ENCODE measurements around the gene CTIF. TPM values are rescaled to one million over a fixed set of nuclear protein-coding genes. Genes with fewer than 3 reads are reported as not detected.

CTIF gene
- total RNA-seq, 5 donors from 2014 or later (not counting 1 experiment from before 2014, with no cell fraction given) = 3.2 to 6.7 (median 4.7) TPM

DNA sequence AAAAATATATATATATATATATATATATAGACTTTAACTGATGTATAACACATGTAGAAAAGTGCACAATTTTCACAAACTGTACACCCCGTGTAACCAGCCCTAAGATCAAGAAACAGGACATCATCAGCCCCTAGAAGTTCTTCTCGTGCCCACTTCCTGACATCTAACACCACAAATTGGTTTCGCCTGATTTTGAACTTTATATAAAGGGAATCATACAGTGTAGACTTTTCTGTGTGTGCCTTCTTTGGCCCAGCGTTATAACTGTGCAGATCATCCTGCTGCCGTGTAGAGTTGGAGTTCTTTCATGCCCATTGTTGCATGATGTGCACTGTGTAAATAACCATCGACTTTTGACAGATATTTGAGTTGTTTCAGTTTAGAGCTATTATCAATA lies 370.9 kb downstream of the CTIF start:
- ChIA-PET POLR2A (no interaction called here), CTCF (interaction anchor here (0.6 to 0.7 kb wide), 2 partner anchors 145 to 1570 kb away, joined by 3 to 4 read pairs; no protein-coding TSS in a partner anchor)
- peak in 2 of 35 experiments; percentile 31 to 50 for DNase-seq

DNA sequence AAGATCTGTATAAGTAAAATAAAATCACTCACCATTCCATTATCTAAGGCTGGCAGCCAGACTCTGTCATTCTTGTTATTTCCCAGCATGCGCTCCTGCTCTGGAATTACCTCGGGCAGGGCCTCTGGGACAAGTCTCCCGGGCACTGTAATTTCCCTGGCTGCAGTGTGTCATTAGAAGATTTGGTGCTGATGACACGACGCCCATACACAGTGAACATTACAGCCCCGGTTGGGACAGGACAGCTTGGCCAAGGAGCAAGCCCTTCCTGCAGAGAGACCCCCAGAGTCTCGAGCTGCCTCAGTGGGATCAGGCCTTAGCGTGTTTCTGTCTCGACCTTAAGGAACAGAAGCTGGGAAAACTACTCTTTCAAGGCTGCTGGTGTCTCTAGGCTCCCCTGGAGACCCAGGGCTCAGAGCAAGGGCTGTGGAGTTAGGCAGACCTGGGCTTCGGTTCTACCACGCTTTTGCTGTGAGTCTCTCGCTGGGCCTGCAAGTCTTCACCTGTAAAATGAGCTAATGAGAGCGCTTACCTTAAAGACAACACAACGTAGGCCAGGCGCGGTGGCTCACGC lies 372.2 kb downstream of the CTIF start:
- no peak overlapping the region for H3K27ac Mint-ChIP-seq
- H3K9me3 Mint-ChIP-seq = no peaks in the 10 kb centered on the region
- peaks cover 24 to 31% (median 28%) of the 10 kb centered on the region in 3 donors for H3K4me1 Mint-ChIP-seq
- Histone ChIP-seq H3K4me1 (ENCODE audit: control insufficient read depth in 1 of 2, extremely low read depth in 1 of 2, insufficient read depth in 2 of 2, low read length in 2 of 2) (peaks cover 6 to 29% of the 10 kb centered on the region in 2 experiments), H3K27ac (ENCODE audit: low read length) (no peak overlapping the region), H3K9me3 (no peaks in the 10 kb centered on the region), H3K36me3 (ENCODE audit: control insufficient read depth in 2 of 2, extremely low read depth in 1 of 2, insufficient read depth in 1 of 2, low read length in 1 of 2) (no peaks in the 10 kb centered on the region), H3K27me3 (replicated peaks in 1 of 2; ENCODE audit: control insufficient read depth in 2 of 2, extremely low read depth in 1 of 2, insufficient read depth in 2 of 2, low read length in 1 of 2) (no peaks in the 10 kb centered on the region), H3K4me3 (ENCODE audit: control insufficient read depth in 1 of 2, extremely low read depth in 1 of 2, low read length in 1 of 2) (no peak overlapping the region)
- WGBS (ENCODE audit: insufficient coverage) = 98% methylated on average over 16 of the region's 17 CpGs
- ChIA-PET POLR2A (no interaction called here), CTCF (interaction anchor here (0.7 to 1.2 kb wide), 2 partner anchors 31 to 134 kb away, joined by 3 read pairs; no protein-coding TSS in a partner anchor)
- no peaks in the 10 kb centered on the region for H3K27me3 Mint-ChIP-seq
- DNase-seq (no peak), ATAC-seq (replicated peaks in 1 of 4) (no peak)
- no peak overlapping the region for H3K4me3 Mint-ChIP-seq
- H3K36me3 Mint-ChIP-seq = no peaks in the 10 kb centered on the region

More for the DNA sequence above, 370.9 kb downstream of the CTIF start:
- Mint-ChIP-seq H3K4me3 (peak overlapping the region in 1 of 3 donors; percentile 40), H3K4me1 (peaks cover 24 to 28% (median 27%) of the 10 kb centered on the region in 3 donors), H3K9me3 (peaks cover 0 to 9% (median 0%) of the 10 kb centered on the region in 3 donors), H3K36me3 (no peaks in the 10 kb centered on the region), H3K27me3 (no peaks in the 10 kb centered on the region), H3K27ac (peak overlapping the region in 1 of 2 donors; percentile 16)
- Histone ChIP-seq H3K4me3 (ENCODE audit: control insufficient read depth in 1 of 2, extremely low read depth in 1 of 2, low read length in 1 of 2) (no peak overlapping the region), H3K36me3 (ENCODE audit: control insufficient read depth in 2 of 2, extremely low read depth in 1 of 2, insufficient read depth in 1 of 2, low read length in 1 of 2) (no peaks in the 10 kb centered on the region), H3K27me3 (replicated peaks in 1 of 2; ENCODE audit: control insufficient read depth in 2 of 2, extremely low read depth in 1 of 2, insufficient read depth in 2 of 2, low read length in 1 of 2) (peaks cover 0 to 2% of the 10 kb centered on the region in 2 experiments), H3K4me1 (ENCODE audit: control insufficient read depth in 1 of 2, extremely low read depth in 1 of 2, insufficient read depth in 2 of 2, low read length in 2 of 2) (peaks cover 6 to 29% of the 10 kb centered on the region in 2 experiments), H3K27ac (ENCODE audit: low read length) (no peak overlapping the region), H3K9me3 (peaks cover 3% of the 10 kb centered on the region)
- peak; percentile 71 to 79 (median 78) for ATAC-seq (replicated peaks in 1 of 4)
- WGBS (ENCODE audit: insufficient coverage) = no CpG with 5 or more reads among the region's 6 CpGs

Other genes with a start within 250 kb of the CTIF start
- gene ZBTB7C, start 129.6 kb upstream of the CTIF start, total RNA-seq = under 1 TPM in 1 of 5 donors, not detected in 4; 0.06 TPM

Measured in T-cell (primary cell).